PC-3 (cell line): ENCODE results near the gene WDR36. TPM values are rescaled to one million over a fixed set of nuclear protein-coding genes. Genes with fewer than 3 reads are reported as not detected.

ENCODE experiments used
- ATAC-seq: fragments of 200-7000 bp; cut with Tn5 transposase; 2 replicates; pipeline ENCODE4 v1.9.1; 2020; ENCODE audit warnings: mild to moderate bottlenecking, moderate library complexity
- BruUV-seq: library from RNA; stranded (reverse); fragments of 400-500 nt; replicated peaks from 2 replicates; lab custom pipeline; 2021; lab: Mats Ljungman, UMichigan
- CTCF ChIA-PET: fragments of 300-600 bp; sonication (Branson Sonifier 250); formaldehyde crosslinking; loops from one replicate; lab custom pipeline; 2022; ENCODE audit warnings: antibody characterized with exemption; lab: Charles Lee
- POLR2A ChIA-PET: fragments of 300-600 bp; sonication (Branson Sonifier 250); formaldehyde crosslinking; loops from one replicate; lab custom pipeline; 2022; ENCODE audit warnings: antibody characterized with exemption; ENCODE audit not compliant: unreplicated experiment; lab: Charles Lee
- DNase-seq: peaks from one replicate; pipeline ENCODE4 v3.0.0-alpha.2; 2015
- H2AFZ ChIP-seq: fragments of 300-600 bp; sonication (generic); 2 replicates; pipeline ENCODE4 v1.6.0; 2016; ENCODE audit warnings: antibody characterized with exemption, low read length
- H3F3A ChIP-seq: fragments of 300-600 bp; sonication (generic); one replicate; pipeline ENCODE4 v1.6.0; 2017; ENCODE audit warnings: antibody characterized with exemption, low read length, control low read depth, mild to moderate bottlenecking; ENCODE audit not compliant: unreplicated experiment
- H3K27ac ChIP-seq: fragments of 300-600 bp; sonication (generic); 2 replicates; pipeline ENCODE4 v1.5.1; 2016; ENCODE audit warnings: mild to moderate bottlenecking, low read length
- H3K27me3 ChIP-seq: fragments of 300-600 bp; sonication (generic); 2 replicates; pipeline ENCODE4 v1.6.1; 2016; ENCODE audit warnings: low read length, mixed read lengths
- H3K36me3 ChIP-seq: fragments of 300-600 bp; sonication (generic); 2 replicates; pipeline ENCODE4 v1.6.1; 2016; ENCODE audit warnings: low read depth, mixed run types, low read length, mixed read lengths
- H3K4me1 ChIP-seq: fragments of 300-600 bp; sonication (generic); 2 replicates; pipeline ENCODE4 v1.5.1; 2016; ENCODE audit warnings: low read length; ENCODE audit not compliant: insufficient read depth
- H3K4me2 ChIP-seq: fragments of 300-600 bp; sonication (generic); 2 replicates; pipeline ENCODE4 v1.6.0; 2016; ENCODE audit warnings: low read length
- H3K4me3 ChIP-seq: fragments of 300-600 bp; sonication (generic); 2 replicates; pipeline ENCODE4 v1.5.1; 2016; ENCODE audit warnings: mild to moderate bottlenecking, low read length, mixed read lengths
- H3K79me2 ChIP-seq: fragments of 300-600 bp; sonication (generic); 2 replicates; pipeline ENCODE4 v1.6.1; 2017; ENCODE audit warnings: low read length, mixed read lengths
- H3K9ac ChIP-seq: fragments of 300-600 bp; sonication (generic); 2 replicates; pipeline ENCODE4 v1.6.0; 2016; ENCODE audit warnings: mild to moderate bottlenecking, low read length
- H3K9me2 ChIP-seq: fragments of 300-600 bp; sonication (generic); replicated peaks from 2 replicates; pipeline ENCODE4 v1.6.1; 2016; ENCODE audit warnings: mixed run types, low read length, mixed read lengths
- H3K9me3 ChIP-seq: fragments of 300-600 bp; sonication (generic); 2 replicates; pipeline ENCODE4 v1.6.1; 2016; ENCODE audit warnings: low read length, mixed read lengths
- H4K20me1 ChIP-seq: fragments of 300-600 bp; sonication (generic); 2 replicates; pipeline ENCODE4 v1.6.1; 2016; ENCODE audit warnings: low read length, mixed read lengths
- CTCF ChIP-seq: fragments of 300-600 bp; sonication (generic); conservative IDR thresholded peaks from 2 replicates; pipeline ENCODE4 v1.5.1; 2017; ENCODE audit warnings: antibody characterized with exemption, low read depth, mild to moderate bottlenecking, low read length
- EZH2 ChIP-seq: fragments of 300-600 bp; sonication (generic); IDR thresholded peaks from one replicate; pipeline ENCODE4 v1.6.1; 2017; ENCODE audit warnings: antibody characterized with exemption, mild to moderate bottlenecking, low read length; ENCODE audit not compliant: unreplicated experiment
- EZH2phosphoT487 ChIP-seq: fragments of 300-600 bp; sonication (generic); IDR thresholded peaks from 2 replicates; pipeline ENCODE4 v1.6.1; 2018; ENCODE audit warnings: mild to moderate bottlenecking, antibody characterized with exemption, low read length, borderline replicate concordance
- intact Hi-C: fragments of 100-400 bp; cut with micrococcal nuclease; formaldehyde crosslinking; loops from 2 replicates; pipeline ENCODE4 v1.9.0; 2023
- total RNA-seq: library from RNA; depleted of rRNA; stranded (reverse); fragments of >200 nt; gene quantifications from 2 replicates; pipeline ENCODE4 v1.2.3, GENCODE V29; 2014; rRNA removed

Gene WDR36
- total RNA-seq, 1 experiment from 2014 or later = 38.2 TPM

GRCh38 chr5:111170279-111170678 is 78.1 kb downstream of the WDR36 start:
- ChIA-PET CTCF (no interaction called here), POLR2A (no interaction called here)
- H3K27ac ChIP-seq = no peak overlapping the region
- no TSS peak for BruUV-seq
- no peak overlapping the region for H2AFZ ChIP-seq
- DNase-seq = no peak
- no peak for ATAC-seq
- TF ChIP-seq EZH2phosphoT487 (no peak), EZH2 (no peak), CTCF (no peak)
- intact Hi-C loops = no loop called here
- H3K27me3 ChIP-seq = peaks cover 62% of the 10 kb centered on the region
- no peaks in the 10 kb centered on the region for H3K9me2 ChIP-seq
- no peaks in the 10 kb centered on the region for H4K20me1 ChIP-seq
- H3F3A ChIP-seq = no peaks in the 10 kb centered on the region
- H3K36me3 ChIP-seq = no peaks in the 10 kb centered on the region
- H3K79me2 ChIP-seq = no peaks in the 10 kb centered on the region
- no peak overlapping the region for H3K4me2 ChIP-seq
- H3K4me3 ChIP-seq = no peak overlapping the region
- no peak overlapping the region for H3K9ac ChIP-seq
- H3K4me1 ChIP-seq = no peaks in the 10 kb centered on the region
- H3K9me3 ChIP-seq = no peaks in the 10 kb centered on the region

- Histone ChIP-seq H3K4me1 (no peaks in the 10 kb centered on the region), H3K9me2 (no peaks in the 10 kb centered on the region), H4K20me1 (no peaks in the 10 kb centered on the region), H3K79me2 (no peaks in the 10 kb centered on the region), H3K27ac (no peak overlapping the region), H3K27me3 (peaks cover 56% of the 10 kb centered on the region), H3F3A (no peaks in the 10 kb centered on the region), H2AFZ (no peak overlapping the region), H3K4me3 (no peak overlapping the region), H3K4me2 (no peak overlapping the region), H3K9ac (no peak overlapping the region), H3K36me3 (no peaks in the 10 kb centered on the region), H3K9me3 (no peaks in the 10 kb centered on the region)
- BruUV-seq = no TSS peak
- DNase-seq (no peak), ATAC-seq (no peak)
- intact Hi-C loops = no loop called here
- ChIA-PET CTCF (no interaction called here), POLR2A (no interaction called here)
- TF ChIP-seq EZH2 (no peak), EZH2phosphoT487 (no peak), CTCF (no peak)
Measured at GRCh38 chr5:111172504-111172903, 80.4 kb downstream of the WDR36 start.

DNA sequence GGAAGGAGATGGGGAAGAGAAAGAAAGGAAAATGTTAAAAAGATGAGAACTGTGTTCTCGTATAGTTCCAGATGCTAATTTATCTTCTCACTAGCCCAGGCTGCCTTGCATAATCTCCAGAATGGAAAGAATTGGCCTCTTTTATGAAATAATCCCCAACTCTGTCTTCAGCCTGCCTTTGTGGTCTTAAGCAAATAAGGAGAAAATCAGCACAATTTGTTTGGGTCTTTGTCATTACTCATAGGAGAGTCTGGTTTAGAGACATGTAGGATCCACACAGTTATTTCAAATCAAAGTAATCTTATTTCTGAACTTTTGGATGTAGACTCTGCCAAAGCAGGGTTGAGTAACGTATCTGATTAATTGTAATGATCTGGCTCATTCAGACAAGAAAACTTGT is 81.3 kb downstream of the WDR36 start:
- Histone ChIP-seq H4K20me1 (no peaks in the 10 kb centered on the region), H3K79me2 (no peaks in the 10 kb centered on the region), H2AFZ (no peak overlapping the region), H3K36me3 (no peaks in the 10 kb centered on the region), H3F3A (no peaks in the 10 kb centered on the region), H3K4me1 (no peaks in the 10 kb centered on the region), H3K4me2 (no peak overlapping the region), H3K9me3 (no peaks in the 10 kb centered on the region), H3K4me3 (no peak overlapping the region), H3K27me3 (peaks cover 59% of the 10 kb centered on the region), H3K27ac (no peak overlapping the region), H3K9ac (no peak overlapping the region), H3K9me2 (no peaks in the 10 kb centered on the region)
- CTCF ChIA-PET = no interaction called here
- BruUV-seq = no TSS peak
- POLR2A ChIA-PET = no interaction called here
- TF ChIP-seq CTCF (no peak), EZH2 (no peak), EZH2phosphoT487 (no peak)
- DNase-seq = no peak
- ATAC-seq = no peak
- intact Hi-C loops = no loop called here

Other genes with a start within 250 kb of the WDR36 start
- not detected in 2 replicates for gene TSLP, start 20.6 kb upstream of the WDR36 start, total RNA-seq
- gene CAMK4, start 132.0 kb downstream of the WDR36 start, total RNA-seq = 0.55 and 0.69 TPM in 2 replicates